ENCODE results near the gene KIF14.

GRCh38 chr1:200546577-200546976, 74.0 kb downstream of the KIF14 start:
- TF ChIP-seq, protein P1, sequence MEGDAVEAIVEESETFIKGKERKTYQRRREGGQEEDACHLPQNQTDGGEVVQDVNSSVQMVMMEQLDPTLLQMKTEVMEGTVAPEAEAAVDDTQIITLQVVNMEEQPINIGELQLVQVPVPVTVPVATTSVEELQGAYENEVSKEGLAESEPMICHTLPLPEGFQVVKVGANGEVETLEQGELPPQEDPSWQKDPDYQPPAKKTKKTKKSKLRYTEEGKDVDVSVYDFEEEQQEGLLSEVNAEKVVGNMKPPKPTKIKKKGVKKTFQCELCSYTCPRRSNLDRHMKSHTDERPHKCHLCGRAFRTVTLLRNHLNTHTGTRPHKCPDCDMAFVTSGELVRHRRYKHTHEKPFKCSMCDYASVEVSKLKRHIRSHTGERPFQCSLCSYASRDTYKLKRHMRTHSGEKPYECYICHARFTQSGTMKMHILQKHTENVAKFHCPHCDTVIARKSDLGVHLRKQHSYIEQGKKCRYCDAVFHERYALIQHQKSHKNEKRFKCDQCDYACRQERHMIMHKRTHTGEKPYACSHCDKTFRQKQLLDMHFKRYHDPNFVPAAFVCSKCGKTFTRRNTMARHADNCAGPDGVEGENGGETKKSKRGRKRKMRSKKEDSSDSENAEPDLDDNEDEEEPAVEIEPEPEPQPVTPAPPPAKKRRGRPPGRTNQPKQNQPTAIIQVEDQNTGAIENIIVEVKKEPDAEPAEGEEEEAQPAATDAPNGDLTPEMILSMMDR (IDR thresholded peaks at IDR 0.05; ENCODE audit: low read depth, low read length, poor library complexity, severe bottlenecking): no peak
- TF ChIP-seq EZH2phosphoT487 (IDR thresholded peaks at IDR 0.05; ENCODE audit: borderline replicate concordance, low read length): no peak

Data from DOHH2 (cell line).